ENCODE data around the gene YDJC. TPM values are rescaled to one million over a fixed set of nuclear protein-coding genes. Genes with fewer than 3 reads are reported as not detected.

The YDJC gene
- total RNA-seq, 1 donor from 2014 or later: 4.5 TPM

- no peak for DNase-seq
- no peak overlapping the region for H3K27ac ChIP-seq (replicated peaks)
- H3K4me1 ChIP-seq: peaks cover 17% of the 10 kb centered on the region
- TF ChIP-seq CTCF (IDR thresholded peaks at IDR 0.05; ENCODE audit: borderline replicate concordance): no peak
- no peak overlapping the region for H3K4me3 ChIP-seq
- no peaks in the 10 kb centered on the region for H3K9me3 ChIP-seq (replicated peaks)
- intact Hi-C loops (cut with micrococcal nuclease): no loop called here
- peaks cover 69% of the 10 kb centered on the region for H3K36me3 ChIP-seq
- no peaks in the 10 kb centered on the region for H3K27me3 ChIP-seq (ENCODE audit: low read depth)
Measured at GRCh38 chr22:21673534-21674321, 43.9 kb upstream of the YDJC start.

GRCh38 chr22:21672107-21672629, 42.3 kb upstream of the YDJC start:
- intact Hi-C loops (cut with micrococcal nuclease): no loop called here
- no peaks in the 10 kb centered on the region for H3K27me3 ChIP-seq (ENCODE audit: low read depth)
- peaks cover 23% of the 10 kb centered on the region for H3K4me1 ChIP-seq
- no peak for DNase-seq
- peaks cover 69% of the 10 kb centered on the region for H3K36me3 ChIP-seq
- TF ChIP-seq CTCF (IDR thresholded peaks at IDR 0.05; ENCODE audit: borderline replicate concordance): no peak
- H3K4me3 ChIP-seq: no peak overlapping the region
- no peak overlapping the region for H3K27ac ChIP-seq (replicated peaks)
- no peaks in the 10 kb centered on the region for H3K9me3 ChIP-seq (replicated peaks)

GRCh38 chr22:21669026-21669425, 39.2 kb upstream of the YDJC start:
- Histone ChIP-seq H3K9me3 (replicated peaks) (no peaks in the 10 kb centered on the region), H3K27ac (replicated peaks) (no peak overlapping the region), H3K36me3 (peaks cover 49% of the 10 kb centered on the region), H3K4me3 (no peak overlapping the region), H3K27me3 (ENCODE audit: low read depth) (no peaks in the 10 kb centered on the region), H3K4me1 (peaks cover 44% of the 10 kb centered on the region)
- TF ChIP-seq CTCF (IDR thresholded peaks at IDR 0.05; ENCODE audit: borderline replicate concordance): no peak
- intact Hi-C loops (cut with micrococcal nuclease): no loop called here
- no peak for DNase-seq

- no peak for TF ChIP-seq CTCF (IDR thresholded peaks at IDR 0.05; ENCODE audit: borderline replicate concordance)
Measured at GRCh38 chr22:21666786-21667185, 37.0 kb upstream of the YDJC start.

GRCh38 chr22:21665047-21665851, 35.4 kb upstream of the YDJC start:
- intact Hi-C loops (cut with micrococcal nuclease): no loop called here
- Histone ChIP-seq H3K4me1 (peaks cover 28% of the 10 kb centered on the region), H3K4me3 (peak overlapping the region; percentile 79), H3K36me3 (peaks cover 12% of the 10 kb centered on the region), H3K27ac (replicated peaks) (peak overlapping the region; percentile 96), H3K9me3 (replicated peaks) (no peaks in the 10 kb centered on the region), H3K27me3 (ENCODE audit: low read depth) (peaks cover 4% of the 10 kb centered on the region)
- no peak for TF ChIP-seq CTCF (IDR thresholded peaks at IDR 0.05; ENCODE audit: borderline replicate concordance)
- DNase-seq: no peak

More at GRCh38 chr22:21666786-21667185, 37.0 kb upstream of the YDJC start:
- peak overlapping the region; percentile 79 for H3K4me3 ChIP-seq
- intact Hi-C loops (cut with micrococcal nuclease): no loop called here
- H3K27ac ChIP-seq (replicated peaks): peak overlapping the region; percentile 96
- DNase-seq: no peak
- no peaks in the 10 kb centered on the region for H3K9me3 ChIP-seq (replicated peaks)
- H3K4me1 ChIP-seq: peaks cover 43% of the 10 kb centered on the region
- H3K27me3 ChIP-seq (ENCODE audit: low read depth): no peaks in the 10 kb centered on the region
- peaks cover 27% of the 10 kb centered on the region for H3K36me3 ChIP-seq
